SK-N-SH (cell line): ENCODE results near the gene FAM135A.

Experiments
- CTCF ChIP-seq: fragments of 200-600 bp; sonication (generic); IDR thresholded peaks from 2 replicates; pipeline ENCODE4 v1.6.1; 2017; ENCODE audit warnings: antibody characterized with exemption, mild to moderate bottlenecking, moderate library complexity
- MAX ChIP-seq: IDR thresholded peaks from 2 replicates; pipeline ENCODE4 v1.4.0; 2012; ENCODE audit warnings: low read depth
- RCOR1 ChIP-seq: fragments of 150-350 bp; IDR thresholded peaks from 2 replicates; pipeline ENCODE4 v1.6.1; 2017; ENCODE audit warnings: antibody characterized with exemption, low read length
- USF1 ChIP-seq: IDR thresholded peaks from 2 replicates; pipeline ENCODE4 v1.4.0; 2012; ENCODE audit warnings: low read depth, borderline replicate concordance

GRCh38 chr6:70508953-70509352 lies 95.6 kb downstream of the FAM135A start:
- TF ChIP-seq RCOR1 = no peak
- TF ChIP-seq USF1 = no peak
- no peak for TF ChIP-seq MAX
- TF ChIP-seq CTCF = no peak
